Spleen (tissue), 7 donors: ENCODE data around the gene CMSS1.

ENCODE experiments used
- CTCF ChIP-seq, 11 experiments: fragments of 200-600 bp in 7 of 11; fragments of 450-650 bp in 4 of 11; sonication (generic) in 4 of 11; IDR thresholded peaks in 8 of 11; conservative IDR thresholded peaks in 3 of 11; 1 replicate in 7 of 11; 2 replicates in 4 of 11; pipeline versions ENCODE4 v1.4.0 to v1.8.0; 2016 to 2021; ENCODE audit warnings: antibody characterized with exemption in 11 of 11, inconsistent platforms in 4 of 11, mild to moderate bottlenecking in 1 of 11
- POLR2A ChIP-seq, 3 donors: fragments of 450-650 bp; IDR thresholded peaks; one replicate each; pipeline ENCODE4 v1.5.1; 2017; ENCODE audit warnings: antibody characterized with exemption in 3 of 3, mild to moderate bottlenecking in 1 of 3
- donor health status: DM: no; HTN: no; CAD: no; lungs with moderate emphysema.
- donor health status: DM: no; HTN: no; CAD: no.
- donor health status: DM: no; HTN: no; CAD: no.

GRCh38 chr3:100020876-100021644 lies 203.4 kb downstream of the CMSS1 start:
- no peak for TF ChIP-seq CTCF (IDR thresholded peaks at IDR 0.05 in 8 of 11, conservative IDR thresholded peaks at IDR 0.05 in 3 of 11)
- TF ChIP-seq POLR2A (IDR thresholded peaks at IDR 0.05) = no peak
